H9 (cell line): Measurements from ENCODE around the gene DNAH1. TPM values are rescaled to one million over a fixed set of nuclear protein-coding genes. Genes with fewer than 3 reads are reported as not detected.

Experiments
- DNase-seq: peaks from one replicate; pipeline ENCODE4 v3.0.0-alpha.2; 2017
- H2AFZ ChIP-seq: one replicate; pipeline ENCODE4 v1.6.1; 2013; ENCODE audit warnings: mild to moderate bottlenecking, low read length, control low read depth, moderate library complexity
- H2AK5ac ChIP-seq: 2 replicates; pipeline ENCODE4 v1.6.1; 2013; ENCODE audit warnings: low read length, control low read depth, mixed read lengths; ENCODE audit not compliant: insufficient read length
- H2BK120ac ChIP-seq: one replicate; pipeline ENCODE4 v1.6.1; 2013; ENCODE audit warnings: low read depth, mild to moderate bottlenecking, low read length, control low read depth, inconsistent platforms; ENCODE audit not compliant: poor library complexity, severe bottlenecking
- H2BK12ac ChIP-seq: 2 replicates; pipeline ENCODE4 v1.6.1; 2013; ENCODE audit warnings: low read length, control low read depth, mixed read lengths, low read depth; ENCODE audit not compliant: insufficient read length
- H2BK15ac ChIP-seq: 2 replicates; pipeline ENCODE4 v1.6.1; 2013; ENCODE audit warnings: low read depth, low read length, control low read depth
- H2BK20ac ChIP-seq: one replicate; pipeline ENCODE4 v1.6.1; 2013; ENCODE audit warnings: low read depth, mild to moderate bottlenecking, low read length, control low read depth, inconsistent platforms; ENCODE audit not compliant: poor library complexity, severe bottlenecking
- H2BK5ac ChIP-seq: 2 replicates; pipeline ENCODE4 v1.6.1; 2013; ENCODE audit warnings: low read length, control low read depth, mixed read lengths; ENCODE audit not compliant: insufficient read length
- H3K14ac ChIP-seq: 2 replicates; pipeline ENCODE4 v1.6.1; 2013; ENCODE audit warnings: low read length, control low read depth; ENCODE audit not compliant: insufficient read depth
- H3K18ac ChIP-seq: 2 replicates; pipeline ENCODE4 v1.6.1; 2013; ENCODE audit warnings: low read depth, mild to moderate bottlenecking, mixed read lengths, low read length, control low read depth; ENCODE audit not compliant: insufficient read length
- H3K23ac ChIP-seq: 2 replicates; pipeline ENCODE4 v1.6.1; 2013; ENCODE audit warnings: low read length, control low read depth, mixed read lengths, low read depth; ENCODE audit not compliant: insufficient read length
- H3K23me2 ChIP-seq: 2 replicates; pipeline ENCODE4 v1.6.1; 2013; ENCODE audit warnings: low read depth, mild to moderate bottlenecking, mixed read lengths, low read length, control low read depth; ENCODE audit not compliant: insufficient read length, poor library complexity, severe bottlenecking
- H3K27ac ChIP-seq: 2 replicates; pipeline ENCODE4 v1.5.1; 2013; ENCODE audit warnings: low read length, control low read depth, mixed read lengths, low read depth; ENCODE audit not compliant: insufficient read length
- H3K27me3 ChIP-seq: 2 replicates; pipeline ENCODE4 v1.6.1; 2013; ENCODE audit warnings: low read length, control low read depth, inconsistent platforms; ENCODE audit not compliant: insufficient read depth
- H3K4ac ChIP-seq: 2 replicates; pipeline ENCODE4 v1.6.1; 2013; ENCODE audit warnings: low read depth, mild to moderate bottlenecking, control low read depth, inconsistent platforms, low read length, moderate library complexity
- H3K4me1 ChIP-seq: 2 replicates; pipeline ENCODE4 v1.6.1; 2013; ENCODE audit warnings: low read length, control low read depth, inconsistent platforms; ENCODE audit not compliant: insufficient read depth
- H3K4me2 ChIP-seq: 2 replicates; pipeline ENCODE4 v1.6.1; 2013; ENCODE audit warnings: low read length, control low read depth, mixed read lengths; ENCODE audit not compliant: insufficient read length, insufficient read depth
- H3K56ac ChIP-seq: 2 replicates; pipeline ENCODE4 v1.6.1; 2013; ENCODE audit warnings: low read depth, mild to moderate bottlenecking, mixed read lengths, low read length, control low read depth; ENCODE audit not compliant: insufficient read length
- H3K79me1 ChIP-seq: 2 replicates; pipeline ENCODE4 v1.6.1; 2013; ENCODE audit warnings: low read depth, mild to moderate bottlenecking, moderate library complexity, low read length, control low read depth, inconsistent platforms; ENCODE audit not compliant: insufficient read depth, poor library complexity, severe bottlenecking
- H3K79me2 ChIP-seq: 2 replicates; pipeline ENCODE4 v1.6.1; 2013; ENCODE audit warnings: low read length, control low read depth, inconsistent platforms; ENCODE audit not compliant: insufficient read depth
- H3K9ac ChIP-seq: 2 replicates; pipeline ENCODE4 v1.6.1; 2013; ENCODE audit warnings: low read length, control low read depth, mixed read lengths; ENCODE audit not compliant: insufficient read length; ENCODE audit errors: extremely low read depth
- H3K9me3 ChIP-seq: one replicate; pipeline ENCODE4 v1.6.1; 2013; ENCODE audit warnings: low read depth, low read length, inconsistent platforms; ENCODE audit not compliant: control insufficient read depth
- H3T11ph ChIP-seq: one replicate; pipeline ENCODE4 v1.6.1; 2013; ENCODE audit warnings: mild to moderate bottlenecking, low read length, control low read depth, inconsistent platforms
- H4K20me1 ChIP-seq: one replicate; pipeline ENCODE4 v1.6.1; 2013; ENCODE audit not compliant: control insufficient read depth, insufficient read length, insufficient read depth
- H4K5ac ChIP-seq: 2 replicates; pipeline ENCODE4 v1.6.1; 2013; ENCODE audit warnings: low read depth, mild to moderate bottlenecking, mixed read lengths, low read length, control low read depth; ENCODE audit not compliant: insufficient read length
- H4K8ac ChIP-seq: replicated peaks from 2 replicates; pipeline ENCODE4 v1.6.1; 2013; ENCODE audit warnings: low read length, control low read depth, mixed read lengths, low read depth; ENCODE audit not compliant: insufficient read length
- H4K91ac ChIP-seq: 2 replicates; pipeline ENCODE4 v1.6.1; 2013; ENCODE audit warnings: low read depth, mild to moderate bottlenecking, moderate library complexity, mixed read lengths, low read length, control low read depth; ENCODE audit not compliant: insufficient read length
- H3K27ac Mint-ChIP-seq, 3 experiments: 2 replicates in 2 of 3; 3 replicates in 1 of 3; pipeline ENCODE4 v1.8.0; 2020 to 2021; ENCODE audit warnings: mixed read lengths in 3 of 3, mild to moderate bottlenecking in 1 of 3, moderate library complexity in 1 of 3
- H3K27me3 Mint-ChIP-seq: 2 replicates; pipeline ENCODE4 v1.8.0; 2021; ENCODE audit warnings: low read depth, mild to moderate bottlenecking, moderate library complexity, mixed read lengths
- H3K36me3 Mint-ChIP-seq, 3 experiments: 2 replicates in 2 of 3; 3 replicates in 1 of 3; pipeline ENCODE4 v1.8.0; 2020 to 2021; ENCODE audit warnings: low read depth in 3 of 3, mixed read lengths in 3 of 3; ENCODE audit not compliant: insufficient read depth in 1 of 3
- H3K4me1 Mint-ChIP-seq, 2 experiments: 2 replicates each; pipeline ENCODE4 v1.8.0; 2020; ENCODE audit warnings: mixed read lengths in 2 of 2
- H3K4me3 Mint-ChIP-seq, 2 experiments: 2 replicates in 1 of 2; 3 replicates in 1 of 2; pipeline ENCODE4 v1.8.0; 2020 to 2021; ENCODE audit warnings: mild to moderate bottlenecking in 2 of 2, mixed read lengths in 2 of 2, moderate library complexity in 1 of 2
- H3K9me3 Mint-ChIP-seq, 2 experiments: 2 replicates in 1 of 2; 3 replicates in 1 of 2; pipeline ENCODE4 v1.8.0; 2020; ENCODE audit warnings: mild to moderate bottlenecking in 2 of 2, mixed read lengths in 2 of 2, moderate library complexity in 1 of 2
- WGBS: extraction: QIAGEN DNeasy Blood & Tissue Kit; methylation state at CpG from one replicate; pipeline ENCODE4 v1.1.7; 2013; ENCODE audit warnings: missing lambda C conversion rate, low lambda C conversion rate, mixed read lengths; ENCODE audit not compliant: insufficient read length; ENCODE audit errors: extremely low coverage; 5-methylcytosine and 5-hydroxymethylcytosine counted together
- total RNA-seq: library from RNA; stranded (reverse); gene quantifications from 2 replicates; pipeline ENCODE4 v1.2.1, GENCODE V29; 2021
- TF ChIP-seq, protein P1 (sequence below): fragments of 200-600 bp; sonication (generic); conservative IDR thresholded peaks from 3 replicates; pipeline ENCODE4 v1.8.0; 2021; ENCODE audit warnings: antibody characterized with exemption, mild to moderate bottlenecking

DNAH1 gene
- total RNA-seq, 1 experiment from 2014 or later, result 2.0 TPM

DNA sequence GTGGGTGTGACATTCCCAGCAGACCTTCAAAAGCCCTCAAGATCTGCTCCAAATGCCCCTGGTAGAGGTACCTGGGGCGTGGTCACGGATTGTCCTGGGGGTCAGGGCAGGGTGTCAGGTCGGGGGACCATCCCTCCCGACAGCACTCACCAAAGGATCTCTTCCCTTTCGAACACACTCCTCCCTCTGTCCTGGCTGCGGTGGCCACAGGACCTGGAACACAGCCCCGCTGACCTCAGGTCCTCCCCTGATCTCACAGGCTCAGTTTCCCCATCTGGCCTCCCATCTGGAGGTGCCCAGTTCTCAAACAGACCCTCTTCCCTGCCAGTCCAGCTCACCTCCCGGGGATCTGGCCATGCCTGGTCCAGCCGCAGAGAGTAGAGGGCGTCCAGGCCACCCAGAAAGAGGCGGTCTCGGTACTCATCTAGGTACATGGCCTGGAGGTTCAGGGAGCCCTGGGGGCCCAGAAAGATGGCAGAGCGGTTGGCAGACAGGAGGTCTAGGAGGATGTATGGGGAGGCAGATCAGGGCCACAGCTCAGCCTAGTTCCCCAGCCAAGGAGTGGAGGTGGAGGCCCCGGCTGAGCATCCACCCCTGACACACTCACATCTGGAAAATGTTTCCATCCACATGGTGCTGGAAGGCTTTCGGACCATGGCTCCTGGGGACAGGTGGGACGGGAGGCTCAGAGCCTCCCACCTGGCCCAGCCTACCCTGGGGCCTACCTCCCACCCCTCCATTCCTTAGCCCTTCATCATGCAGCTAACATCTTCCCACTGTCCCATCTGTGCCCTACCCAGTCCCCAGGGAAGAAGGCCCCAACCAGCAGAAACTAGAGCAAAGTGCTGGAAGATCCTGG, 126.5 kb downstream of the DNAH1 start:
- H4K20me1 ChIP-seq, result no peaks in the 10 kb centered on the region
- peak; percentile 25 for DNase-seq
- no peaks in the 10 kb centered on the region for H3K4me1 ChIP-seq
- H3T11ph ChIP-seq, result no peak overlapping the region
- H3K18ac ChIP-seq, result no peak overlapping the region
- Mint-ChIP-seq H3K27ac (peak overlapping the region in 1 of 3 experiments; percentile 49; a peak in 2 of 7 replicates), H3K36me3 (no peaks in the 10 kb centered on the region; a peak in 1 of 7 replicates), H3K27me3 (peaks cover 6% of the 10 kb centered on the region), H3K9me3 (no peaks in the 10 kb centered on the region), H3K4me3 (no peak overlapping the region), H3K4me1 (peaks cover 9 to 16% of the 10 kb centered on the region in 2 experiments; a peak in 3 of 4 replicates)
- H2AK5ac ChIP-seq, result no peak overlapping the region
- H4K8ac ChIP-seq, result no peak overlapping the region
- H3K27ac ChIP-seq, result no peak overlapping the region
- H3K9ac ChIP-seq, result no peak overlapping the region
- H3K23me2 ChIP-seq, result no peaks in the 10 kb centered on the region
- no peak overlapping the region for H4K91ac ChIP-seq
- no peak overlapping the region for H4K5ac ChIP-seq
- no peak overlapping the region for H3K4me2 ChIP-seq
- H3K79me2 ChIP-seq, result no peaks in the 10 kb centered on the region
- no peak overlapping the region for H2BK5ac ChIP-seq
- no peak overlapping the region for H2BK120ac ChIP-seq
- no peaks in the 10 kb centered on the region for H3K27me3 ChIP-seq
- TF ChIP-seq, protein P1, sequence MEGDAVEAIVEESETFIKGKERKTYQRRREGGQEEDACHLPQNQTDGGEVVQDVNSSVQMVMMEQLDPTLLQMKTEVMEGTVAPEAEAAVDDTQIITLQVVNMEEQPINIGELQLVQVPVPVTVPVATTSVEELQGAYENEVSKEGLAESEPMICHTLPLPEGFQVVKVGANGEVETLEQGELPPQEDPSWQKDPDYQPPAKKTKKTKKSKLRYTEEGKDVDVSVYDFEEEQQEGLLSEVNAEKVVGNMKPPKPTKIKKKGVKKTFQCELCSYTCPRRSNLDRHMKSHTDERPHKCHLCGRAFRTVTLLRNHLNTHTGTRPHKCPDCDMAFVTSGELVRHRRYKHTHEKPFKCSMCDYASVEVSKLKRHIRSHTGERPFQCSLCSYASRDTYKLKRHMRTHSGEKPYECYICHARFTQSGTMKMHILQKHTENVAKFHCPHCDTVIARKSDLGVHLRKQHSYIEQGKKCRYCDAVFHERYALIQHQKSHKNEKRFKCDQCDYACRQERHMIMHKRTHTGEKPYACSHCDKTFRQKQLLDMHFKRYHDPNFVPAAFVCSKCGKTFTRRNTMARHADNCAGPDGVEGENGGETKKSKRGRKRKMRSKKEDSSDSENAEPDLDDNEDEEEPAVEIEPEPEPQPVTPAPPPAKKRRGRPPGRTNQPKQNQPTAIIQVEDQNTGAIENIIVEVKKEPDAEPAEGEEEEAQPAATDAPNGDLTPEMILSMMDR, result no peak
- no peak overlapping the region for H3K4ac ChIP-seq
- H3K79me1 ChIP-seq, result no peaks in the 10 kb centered on the region
- no peak overlapping the region for H2BK20ac ChIP-seq
- H3K9me3 ChIP-seq, result no peaks in the 10 kb centered on the region
- no peak overlapping the region for H3K56ac ChIP-seq
- WGBS, result no CpG with 5 or more reads among the region's 16 CpGs
- H3K14ac ChIP-seq, result no peak overlapping the region
- no peak overlapping the region for H3K23ac ChIP-seq
- H2BK15ac ChIP-seq, result no peak overlapping the region
- H2AFZ ChIP-seq, result no peak overlapping the region
- H2BK12ac ChIP-seq, result no peak overlapping the region
